ENCODE results near the gene PRKRA.

GRCh38 chr2:178415979-178416378, 35.0 kb downstream of the PRKRA start:
- TF ChIP-seq EZH2 (IDR thresholded peaks at IDR 0.05; ENCODE audit: insufficient read depth, poor library complexity, severe bottlenecking): no peak
- no peak for TF ChIP-seq EZH2phosphoT487 (IDR thresholded peaks at IDR 0.05; ENCODE audit: insufficient read depth, low read depth)

Measured in GM23248 (cell line).